ENCODE results near the gene MEGF11. TPM values are rescaled to one million over a fixed set of nuclear protein-coding genes. Genes with fewer than 3 reads are reported as not detected.

The MEGF11 gene
- total RNA-seq, 1 experiment from 2014 or later = 1.2 TPM

DNA sequence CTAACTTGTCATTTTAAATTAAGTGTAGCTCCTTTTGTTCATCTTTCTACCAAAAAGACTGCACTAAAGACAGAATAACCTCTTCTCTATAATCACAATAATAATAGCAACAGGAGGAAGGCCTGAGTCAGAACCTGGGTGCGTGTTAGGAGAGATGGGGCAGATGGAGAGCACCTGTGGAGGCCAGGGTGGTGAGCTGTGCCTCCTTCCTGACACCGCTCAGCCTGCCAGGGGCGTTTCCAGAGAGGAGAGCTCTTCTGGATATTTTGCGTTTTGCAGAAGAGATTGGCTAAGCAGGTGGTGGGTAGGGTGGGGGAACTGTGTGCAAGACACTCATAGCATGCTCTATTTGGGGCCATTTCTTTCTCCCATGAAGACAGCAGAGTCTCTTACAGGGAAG lies 83.5 kb downstream of the MEGF11 start:
- no peak overlapping the region for H3K23ac ChIP-seq (ENCODE audit: insufficient read length, low read depth, low read length)
- H3K9me3 ChIP-seq (ENCODE audit: control insufficient read depth, low read depth, low read length) = no peaks in the 10 kb centered on the region
- H2AFZ ChIP-seq (ENCODE audit: low read length) = no peak overlapping the region
- H3K27ac Mint-ChIP-seq = no peak overlapping the region; a peak in 1 of 7 replicates
- TF ChIP-seq, protein P1, sequence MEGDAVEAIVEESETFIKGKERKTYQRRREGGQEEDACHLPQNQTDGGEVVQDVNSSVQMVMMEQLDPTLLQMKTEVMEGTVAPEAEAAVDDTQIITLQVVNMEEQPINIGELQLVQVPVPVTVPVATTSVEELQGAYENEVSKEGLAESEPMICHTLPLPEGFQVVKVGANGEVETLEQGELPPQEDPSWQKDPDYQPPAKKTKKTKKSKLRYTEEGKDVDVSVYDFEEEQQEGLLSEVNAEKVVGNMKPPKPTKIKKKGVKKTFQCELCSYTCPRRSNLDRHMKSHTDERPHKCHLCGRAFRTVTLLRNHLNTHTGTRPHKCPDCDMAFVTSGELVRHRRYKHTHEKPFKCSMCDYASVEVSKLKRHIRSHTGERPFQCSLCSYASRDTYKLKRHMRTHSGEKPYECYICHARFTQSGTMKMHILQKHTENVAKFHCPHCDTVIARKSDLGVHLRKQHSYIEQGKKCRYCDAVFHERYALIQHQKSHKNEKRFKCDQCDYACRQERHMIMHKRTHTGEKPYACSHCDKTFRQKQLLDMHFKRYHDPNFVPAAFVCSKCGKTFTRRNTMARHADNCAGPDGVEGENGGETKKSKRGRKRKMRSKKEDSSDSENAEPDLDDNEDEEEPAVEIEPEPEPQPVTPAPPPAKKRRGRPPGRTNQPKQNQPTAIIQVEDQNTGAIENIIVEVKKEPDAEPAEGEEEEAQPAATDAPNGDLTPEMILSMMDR (conservative IDR thresholded peaks at IDR 0.05) = no peak
- no peak overlapping the region for H4K91ac ChIP-seq (ENCODE audit: insufficient read length, low read depth, low read length)
- no peak overlapping the region for H2AK5ac ChIP-seq (ENCODE audit: insufficient read length, low read length)
- H3K4me1 Mint-ChIP-seq = peaks cover 25 to 50% of the 10 kb centered on the region in 2 experiments
- no peak overlapping the region for H3K4me2 ChIP-seq (ENCODE audit: insufficient read depth, insufficient read length, low read length)
- H3K4me3 Mint-ChIP-seq = no peak overlapping the region
- no peak overlapping the region for H3K4ac ChIP-seq (ENCODE audit: low read depth, low read length)
- no peak overlapping the region for H2BK5ac ChIP-seq (ENCODE audit: insufficient read length, low read length)
- no peak overlapping the region for H2BK120ac ChIP-seq (ENCODE audit: low read depth, low read length, poor library complexity, severe bottlenecking)
- H2BK15ac ChIP-seq (ENCODE audit: low read depth, low read length) = no peak overlapping the region
- DNase-seq = no peak
- peaks cover 1% of the 10 kb centered on the region; the same call in 1 of the 2 replicates for H3K27me3 Mint-ChIP-seq (ENCODE audit: low read depth)
- H2BK20ac ChIP-seq (ENCODE audit: low read depth, low read length, poor library complexity, severe bottlenecking) = no peak overlapping the region
- H3K27ac ChIP-seq (ENCODE audit: insufficient read length, low read depth, low read length) = no peak overlapping the region
- no peak overlapping the region for H3K56ac ChIP-seq (ENCODE audit: insufficient read length, low read depth, low read length)
- no peaks in the 10 kb centered on the region for H3K79me2 ChIP-seq (ENCODE audit: insufficient read depth, low read length)
- no peak overlapping the region for H3K18ac ChIP-seq (ENCODE audit: insufficient read length, low read depth, low read length)
- H4K8ac ChIP-seq (replicated peaks; ENCODE audit: insufficient read length, low read depth, low read length) = no peak overlapping the region
- no peaks in the 10 kb centered on the region for H3K9me3 Mint-ChIP-seq
- H4K5ac ChIP-seq (ENCODE audit: insufficient read length, low read depth, low read length) = no peak overlapping the region
- no peaks in the 10 kb centered on the region for H4K20me1 ChIP-seq (ENCODE audit: control insufficient read depth, insufficient read depth, insufficient read length)
- no peak overlapping the region for H3K14ac ChIP-seq (ENCODE audit: insufficient read depth, low read length)
- H3K9ac ChIP-seq (ENCODE audit: extremely low read depth, insufficient read length, low read length) = no peak overlapping the region
- H3K79me1 ChIP-seq (ENCODE audit: insufficient read depth, low read depth, low read length, poor library complexity, severe bottlenecking) = no peaks in the 10 kb centered on the region
- no peak overlapping the region for H2BK12ac ChIP-seq (ENCODE audit: insufficient read length, low read depth, low read length)
- H3T11ph ChIP-seq (ENCODE audit: low read length) = no peak overlapping the region
- no peaks in the 10 kb centered on the region for H3K27me3 ChIP-seq (ENCODE audit: insufficient read depth, low read length)
- no peaks in the 10 kb centered on the region for H3K36me3 Mint-ChIP-seq (ENCODE audit: insufficient read depth in 1 of 3, low read depth in 3 of 3)
- no CpG with 5 or more reads among the region's 4 CpGs for WGBS (ENCODE audit: extremely low coverage, insufficient read length, low lambda C conversion rate)
- H3K4me1 ChIP-seq (ENCODE audit: insufficient read depth, low read length) = no peaks in the 10 kb centered on the region; the same call in 1 of the 2 replicates
- H3K23me2 ChIP-seq (ENCODE audit: insufficient read length, low read depth, low read length, poor library complexity, severe bottlenecking) = no peaks in the 10 kb centered on the region
